ENCODE data around the gene KIF16B.

KIF16B gene

GRCh38 chr20:16284385-16285100, 288.7 kb downstream of the KIF16B start:
- no peaks in the 10 kb centered on the region for H3K36me3 ChIP-seq (replicated peaks; ENCODE audit: low read depth, low read length)
- no peak overlapping the region for H3K9ac ChIP-seq (ENCODE audit: low read length)
- no peak overlapping the region for H3K4me3 ChIP-seq (ENCODE audit: low read length)
- no peak overlapping the region for H3K27ac ChIP-seq (ENCODE audit: low read length)
- H3K9me3 ChIP-seq (ENCODE audit: insufficient read depth, low read length) = no peaks in the 10 kb centered on the region
- no peaks in the 10 kb centered on the region for H4K20me1 ChIP-seq (ENCODE audit: insufficient read depth, low read length)
- no peak overlapping the region for H3K4me2 ChIP-seq (ENCODE audit: low read length)
- no peaks in the 10 kb centered on the region for H3K4me1 ChIP-seq (ENCODE audit: low read length)
- H3K27me3 ChIP-seq (ENCODE audit: low read depth, low read length) = no peaks in the 10 kb centered on the region
- TF ChIP-seq EZH2phosphoT487 (IDR thresholded peaks at IDR 0.05; ENCODE audit: low read depth) (no peak), CTCF (IDR thresholded peaks at IDR 0.05; ENCODE audit: low read depth, low read length) (no peak)
- H3K79me2 ChIP-seq (ENCODE audit: low read length) = no peaks in the 10 kb centered on the region
- H2AFZ ChIP-seq (ENCODE audit: low read depth, low read length) = no peak overlapping the region

- no peaks in the 10 kb centered on the region for H3K27me3 ChIP-seq (ENCODE audit: low read depth, low read length)
- H3K27ac ChIP-seq (ENCODE audit: low read length) = no peak overlapping the region
- H4K20me1 ChIP-seq (ENCODE audit: insufficient read depth, low read length) = no peaks in the 10 kb centered on the region
- H3K79me2 ChIP-seq (ENCODE audit: low read length) = no peaks in the 10 kb centered on the region
- no peaks in the 10 kb centered on the region for H3K4me1 ChIP-seq (ENCODE audit: low read length)
- H3K36me3 ChIP-seq (replicated peaks; ENCODE audit: low read depth, low read length) = no peaks in the 10 kb centered on the region
- TF ChIP-seq EZH2phosphoT487 (IDR thresholded peaks at IDR 0.05; ENCODE audit: low read depth) (no peak), CTCF (IDR thresholded peaks at IDR 0.05; ENCODE audit: low read depth, low read length) (no peak)
- H3K4me3 ChIP-seq (ENCODE audit: low read length) = no peak overlapping the region
- no peak overlapping the region for H2AFZ ChIP-seq (ENCODE audit: low read depth, low read length)
- no peak overlapping the region for H3K4me2 ChIP-seq (ENCODE audit: low read length)
- no peaks in the 10 kb centered on the region for H3K9me3 ChIP-seq (ENCODE audit: insufficient read depth, low read length)
- H3K9ac ChIP-seq (ENCODE audit: low read length) = no peak overlapping the region
Observed at GRCh38 chr20:16283978-16284377, 289.3 kb downstream of the KIF16B start.

GRCh38 chr20:16283307-16283706, 289.9 kb downstream of the KIF16B start:
- no peaks in the 10 kb centered on the region for H3K4me1 ChIP-seq (ENCODE audit: low read length)
- no peak overlapping the region for H3K27ac ChIP-seq (ENCODE audit: low read length)
- no peak overlapping the region for H3K9ac ChIP-seq (ENCODE audit: low read length)
- TF ChIP-seq EZH2phosphoT487 (IDR thresholded peaks at IDR 0.05; ENCODE audit: low read depth) (no peak), CTCF (IDR thresholded peaks at IDR 0.05; ENCODE audit: low read depth, low read length) (no peak)
- no peaks in the 10 kb centered on the region for H3K79me2 ChIP-seq (ENCODE audit: low read length)
- no peak overlapping the region for H3K4me3 ChIP-seq (ENCODE audit: low read length)
- H3K36me3 ChIP-seq (replicated peaks; ENCODE audit: low read depth, low read length) = no peaks in the 10 kb centered on the region
- H3K27me3 ChIP-seq (ENCODE audit: low read depth, low read length) = no peaks in the 10 kb centered on the region
- H3K4me2 ChIP-seq (ENCODE audit: low read length) = no peak overlapping the region
- no peaks in the 10 kb centered on the region for H3K9me3 ChIP-seq (ENCODE audit: insufficient read depth, low read length)
- H4K20me1 ChIP-seq (ENCODE audit: insufficient read depth, low read length) = no peaks in the 10 kb centered on the region
- H2AFZ ChIP-seq (ENCODE audit: low read depth, low read length) = no peak overlapping the region

- TF ChIP-seq EZH2phosphoT487 (IDR thresholded peaks at IDR 0.05; ENCODE audit: low read depth) (no peak), CTCF (IDR thresholded peaks at IDR 0.05; ENCODE audit: low read depth, low read length) (no peak)
- Histone ChIP-seq H3K79me2 (ENCODE audit: low read length) (no peaks in the 10 kb centered on the region), H3K4me1 (ENCODE audit: low read length) (no peaks in the 10 kb centered on the region), H3K36me3 (replicated peaks; ENCODE audit: low read depth, low read length) (no peaks in the 10 kb centered on the region), H3K4me2 (ENCODE audit: low read length) (no peak overlapping the region), H3K9me3 (ENCODE audit: insufficient read depth, low read length) (no peaks in the 10 kb centered on the region), H3K9ac (ENCODE audit: low read length) (no peak overlapping the region), H4K20me1 (ENCODE audit: insufficient read depth, low read length) (no peaks in the 10 kb centered on the region), H3K4me3 (ENCODE audit: low read length) (no peak overlapping the region), H2AFZ (ENCODE audit: low read depth, low read length) (no peak overlapping the region), H3K27me3 (ENCODE audit: low read depth, low read length) (no peaks in the 10 kb centered on the region), H3K27ac (ENCODE audit: low read length) (no peak overlapping the region)
Observed at GRCh38 chr20:16280219-16280618, 293.0 kb downstream of the KIF16B start.
